PC-3 (cell line): ENCODE data around the gene RALY. TPM values are rescaled to one million over a fixed set of nuclear protein-coding genes. Genes with fewer than 3 reads are reported as not detected.

Source experiments
- ATAC-seq: fragments of 200-7000 bp; cut with Tn5 transposase; 2 replicates; pipeline ENCODE4 v1.9.1; 2020; ENCODE audit warnings: mild to moderate bottlenecking, moderate library complexity
- BruUV-seq: library from RNA; stranded (reverse); fragments of 400-500 nt; replicated peaks from 2 replicates; lab custom pipeline; 2021; lab: Mats Ljungman, UMichigan
- CTCF ChIA-PET: fragments of 300-600 bp; sonication (Branson Sonifier 250); formaldehyde crosslinking; loops from one replicate; lab custom pipeline; 2022; ENCODE audit warnings: antibody characterized with exemption; lab: Charles Lee
- POLR2A ChIA-PET: fragments of 300-600 bp; sonication (Branson Sonifier 250); formaldehyde crosslinking; loops from one replicate; lab custom pipeline; 2022; ENCODE audit warnings: antibody characterized with exemption; ENCODE audit not compliant: unreplicated experiment; lab: Charles Lee
- DNase-seq: peaks from one replicate; pipeline ENCODE4 v3.0.0-alpha.2; 2015
- H2AFZ ChIP-seq: fragments of 300-600 bp; sonication (generic); 2 replicates; pipeline ENCODE4 v1.6.0; 2016; ENCODE audit warnings: antibody characterized with exemption, low read length
- H3F3A ChIP-seq: fragments of 300-600 bp; sonication (generic); one replicate; pipeline ENCODE4 v1.6.0; 2017; ENCODE audit warnings: antibody characterized with exemption, low read length, control low read depth, mild to moderate bottlenecking; ENCODE audit not compliant: unreplicated experiment
- H3K27ac ChIP-seq: fragments of 300-600 bp; sonication (generic); 2 replicates; pipeline ENCODE4 v1.5.1; 2016; ENCODE audit warnings: mild to moderate bottlenecking, low read length
- H3K27me3 ChIP-seq: fragments of 300-600 bp; sonication (generic); 2 replicates; pipeline ENCODE4 v1.6.1; 2016; ENCODE audit warnings: low read length, mixed read lengths
- H3K36me3 ChIP-seq: fragments of 300-600 bp; sonication (generic); 2 replicates; pipeline ENCODE4 v1.6.1; 2016; ENCODE audit warnings: low read depth, mixed run types, low read length, mixed read lengths
- H3K4me1 ChIP-seq: fragments of 300-600 bp; sonication (generic); 2 replicates; pipeline ENCODE4 v1.5.1; 2016; ENCODE audit warnings: low read length; ENCODE audit not compliant: insufficient read depth
- H3K4me2 ChIP-seq: fragments of 300-600 bp; sonication (generic); 2 replicates; pipeline ENCODE4 v1.6.0; 2016; ENCODE audit warnings: low read length
- H3K4me3 ChIP-seq: fragments of 300-600 bp; sonication (generic); 2 replicates; pipeline ENCODE4 v1.5.1; 2016; ENCODE audit warnings: mild to moderate bottlenecking, low read length, mixed read lengths
- H3K79me2 ChIP-seq: fragments of 300-600 bp; sonication (generic); 2 replicates; pipeline ENCODE4 v1.6.1; 2017; ENCODE audit warnings: low read length, mixed read lengths
- H3K9ac ChIP-seq: fragments of 300-600 bp; sonication (generic); 2 replicates; pipeline ENCODE4 v1.6.0; 2016; ENCODE audit warnings: mild to moderate bottlenecking, low read length
- H3K9me2 ChIP-seq: fragments of 300-600 bp; sonication (generic); replicated peaks from 2 replicates; pipeline ENCODE4 v1.6.1; 2016; ENCODE audit warnings: mixed run types, low read length, mixed read lengths
- H3K9me3 ChIP-seq: fragments of 300-600 bp; sonication (generic); 2 replicates; pipeline ENCODE4 v1.6.1; 2016; ENCODE audit warnings: low read length, mixed read lengths
- H4K20me1 ChIP-seq: fragments of 300-600 bp; sonication (generic); 2 replicates; pipeline ENCODE4 v1.6.1; 2016; ENCODE audit warnings: low read length, mixed read lengths
- CTCF ChIP-seq: fragments of 300-600 bp; sonication (generic); conservative IDR thresholded peaks from 2 replicates; pipeline ENCODE4 v1.5.1; 2017; ENCODE audit warnings: antibody characterized with exemption, low read depth, mild to moderate bottlenecking, low read length
- EZH2 ChIP-seq: fragments of 300-600 bp; sonication (generic); IDR thresholded peaks from one replicate; pipeline ENCODE4 v1.6.1; 2017; ENCODE audit warnings: antibody characterized with exemption, mild to moderate bottlenecking, low read length; ENCODE audit not compliant: unreplicated experiment
- EZH2phosphoT487 ChIP-seq: fragments of 300-600 bp; sonication (generic); IDR thresholded peaks from 2 replicates; pipeline ENCODE4 v1.6.1; 2018; ENCODE audit warnings: mild to moderate bottlenecking, antibody characterized with exemption, low read length, borderline replicate concordance
- intact Hi-C: fragments of 100-400 bp; cut with micrococcal nuclease; formaldehyde crosslinking; loops from 2 replicates; pipeline ENCODE4 v1.9.0; 2023
- total RNA-seq: library from RNA; depleted of rRNA; stranded (reverse); fragments of >200 nt; gene quantifications from 2 replicates; pipeline ENCODE4 v1.2.3, GENCODE V29; 2014

RALY gene
- total RNA-seq, 1 experiment from 2014 or later = 160 TPM

- Histone ChIP-seq H3K4me2 (no peak overlapping the region), H3F3A (no peaks in the 10 kb centered on the region), H3K27me3 (no peaks in the 10 kb centered on the region), H3K79me2 (peaks cover 13% of the 10 kb centered on the region; the same call in 1 of the 2 replicates), H3K4me3 (no peak overlapping the region), H2AFZ (no peak overlapping the region), H4K20me1 (peaks cover 18% of the 10 kb centered on the region; the same call in 1 of the 2 replicates), H3K36me3 (peaks cover 8% of the 10 kb centered on the region; the same call in 1 of the 2 replicates), H3K4me1 (peaks cover 9% of the 10 kb centered on the region), H3K27ac (no peak overlapping the region), H3K9me3 (no peaks in the 10 kb centered on the region), H3K9ac (no peak overlapping the region), H3K9me2 (no peaks in the 10 kb centered on the region)
- DNase-seq (no peak), ATAC-seq (no peak)
- CTCF ChIA-PET = no interaction called here
- TF ChIP-seq EZH2phosphoT487 = no peak
- TF ChIP-seq EZH2 = no peak
- TF ChIP-seq CTCF = no peak
- intact Hi-C loops = no loop called here
- POLR2A ChIA-PET = no interaction called here
- BruUV-seq = TSS peak; percentile 3
Observed at GRCh38 chr20:34072778-34073177, 79.1 kb downstream of the RALY start.

- Histone ChIP-seq H3K36me3 (peaks cover 8% of the 10 kb centered on the region; the same call in 1 of the 2 replicates), H3K9me2 (no peaks in the 10 kb centered on the region), H4K20me1 (peaks cover 8% of the 10 kb centered on the region; the same call in 1 of the 2 replicates), H3K9ac (no peak overlapping the region), H3K4me3 (no peak overlapping the region), H2AFZ (no peak overlapping the region), H3K4me1 (peaks cover 4% of the 10 kb centered on the region; the same call in 1 of the 2 replicates), H3K79me2 (peaks cover 10% of the 10 kb centered on the region; the same call in 1 of the 2 replicates), H3K9me3 (no peaks in the 10 kb centered on the region), H3K27ac (no peak overlapping the region), H3K27me3 (no peaks in the 10 kb centered on the region), H3K4me2 (no peak overlapping the region), H3F3A (no peaks in the 10 kb centered on the region)
- no TSS peak for BruUV-seq
- ChIA-PET CTCF (no interaction called here), POLR2A (no interaction called here)
- intact Hi-C loops = no loop called here
- peak; percentile 42; the same call in 1 of the 2 replicates for ATAC-seq
- no peak for TF ChIP-seq EZH2phosphoT487
- TF ChIP-seq EZH2 = no peak
- no peak for TF ChIP-seq CTCF
- DNase-seq = peak; percentile 40
Observed at GRCh38 chr20:34074101-34074760, 80.5 kb downstream of the RALY start.

GRCh38 chr20:34075647-34076046 lies 81.9 kb downstream of the RALY start:
- Histone ChIP-seq H3K27ac (no peak overlapping the region), H3K9me3 (no peaks in the 10 kb centered on the region), H2AFZ (no peak overlapping the region), H3K4me1 (peaks cover 4% of the 10 kb centered on the region; the same call in 1 of the 2 replicates), H3F3A (no peaks in the 10 kb centered on the region), H3K9ac (no peak overlapping the region), H3K27me3 (no peaks in the 10 kb centered on the region), H3K9me2 (no peaks in the 10 kb centered on the region), H4K20me1 (no peaks in the 10 kb centered on the region), H3K79me2 (peaks cover 9% of the 10 kb centered on the region; the same call in 1 of the 2 replicates), H3K36me3 (peaks cover 14% of the 10 kb centered on the region; the same call in 1 of the 2 replicates), H3K4me3 (no peak overlapping the region), H3K4me2 (no peak overlapping the region)
- DNase-seq (no peak), ATAC-seq (no peak)
- intact Hi-C loops = no loop called here
- TF ChIP-seq EZH2 = no peak
- TF ChIP-seq CTCF = peak; percentile 26; the same call in 1 of the 2 replicates
- ChIA-PET CTCF (interaction anchor here (0.5 kb wide), 1 partner anchor 54 kb away, joined by 3 read pairs; no protein-coding TSS in a partner anchor), POLR2A (no interaction called here)
- no TSS peak for BruUV-seq
